Measurements from ENCODE around the gene GPR17. TPM values are rescaled to one million over a fixed set of nuclear protein-coding genes. Genes with fewer than 3 reads are reported as not detected.
A peak's percentile ranks its signal among the peaks of the same experiment; 100 is the strongest.

The GPR17 gene
- total and polyA plus RNA-seq, 8 donors, result 0.35 to 1.9 TPM; not detected in 6

DNA sequence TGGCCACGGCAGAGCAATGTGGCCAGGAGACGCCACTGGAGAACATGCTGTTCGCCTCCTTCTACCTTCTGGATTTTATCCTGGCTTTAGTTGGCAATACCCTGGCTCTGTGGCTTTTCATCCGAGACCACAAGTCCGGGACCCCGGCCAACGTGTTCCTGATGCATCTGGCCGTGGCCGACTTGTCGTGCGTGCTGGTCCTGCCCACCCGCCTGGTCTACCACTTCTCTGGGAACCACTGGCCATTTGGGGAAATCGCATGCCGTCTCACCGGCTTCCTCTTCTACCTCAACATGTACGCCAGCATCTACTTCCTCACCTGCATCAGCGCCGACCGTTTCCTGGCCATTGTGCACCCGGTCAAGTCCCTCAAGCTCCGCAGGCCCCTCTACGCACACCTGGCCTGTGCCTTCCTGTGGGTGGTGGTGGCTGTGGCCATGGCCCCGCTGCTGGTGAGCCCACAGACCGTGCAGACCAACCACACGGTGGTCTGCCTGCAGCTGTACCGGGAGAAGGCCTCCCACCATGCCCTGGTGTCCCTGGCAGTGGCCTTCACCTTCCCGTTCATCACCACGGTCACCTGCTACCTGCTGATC, 4.9 kb downstream of the GPR17 start:
- WGBS, 2 donors, result 76 to 85% methylated on average over 28 of the region's 28 CpGs
- ATAC-seq (no peak), FAIRE-seq (no peak), DNase-seq (peak in 1 of 6 donors; percentile 12)
- intact Hi-C loops (cut with DNase I), result no loop called here
- H3K4me1 ChIP-seq, result peaks cover 0 to 3% (median 0%) of the 10 kb centered on the region in 3 donors
- H3K4me3 ChIP-seq, result no peak overlapping the region
- no peaks in the 10 kb centered on the region for H3K27me3 ChIP-seq
- H3K36me3 ChIP-seq, result no peaks in the 10 kb centered on the region
- no peak overlapping the region for H3K27ac ChIP-seq
- no peaks in the 10 kb centered on the region for H3K9me3 ChIP-seq
- TF ChIP-seq, protein P1, sequence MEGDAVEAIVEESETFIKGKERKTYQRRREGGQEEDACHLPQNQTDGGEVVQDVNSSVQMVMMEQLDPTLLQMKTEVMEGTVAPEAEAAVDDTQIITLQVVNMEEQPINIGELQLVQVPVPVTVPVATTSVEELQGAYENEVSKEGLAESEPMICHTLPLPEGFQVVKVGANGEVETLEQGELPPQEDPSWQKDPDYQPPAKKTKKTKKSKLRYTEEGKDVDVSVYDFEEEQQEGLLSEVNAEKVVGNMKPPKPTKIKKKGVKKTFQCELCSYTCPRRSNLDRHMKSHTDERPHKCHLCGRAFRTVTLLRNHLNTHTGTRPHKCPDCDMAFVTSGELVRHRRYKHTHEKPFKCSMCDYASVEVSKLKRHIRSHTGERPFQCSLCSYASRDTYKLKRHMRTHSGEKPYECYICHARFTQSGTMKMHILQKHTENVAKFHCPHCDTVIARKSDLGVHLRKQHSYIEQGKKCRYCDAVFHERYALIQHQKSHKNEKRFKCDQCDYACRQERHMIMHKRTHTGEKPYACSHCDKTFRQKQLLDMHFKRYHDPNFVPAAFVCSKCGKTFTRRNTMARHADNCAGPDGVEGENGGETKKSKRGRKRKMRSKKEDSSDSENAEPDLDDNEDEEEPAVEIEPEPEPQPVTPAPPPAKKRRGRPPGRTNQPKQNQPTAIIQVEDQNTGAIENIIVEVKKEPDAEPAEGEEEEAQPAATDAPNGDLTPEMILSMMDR (IDR thresholded peaks at IDR 0.05), result no peak

DNA sequence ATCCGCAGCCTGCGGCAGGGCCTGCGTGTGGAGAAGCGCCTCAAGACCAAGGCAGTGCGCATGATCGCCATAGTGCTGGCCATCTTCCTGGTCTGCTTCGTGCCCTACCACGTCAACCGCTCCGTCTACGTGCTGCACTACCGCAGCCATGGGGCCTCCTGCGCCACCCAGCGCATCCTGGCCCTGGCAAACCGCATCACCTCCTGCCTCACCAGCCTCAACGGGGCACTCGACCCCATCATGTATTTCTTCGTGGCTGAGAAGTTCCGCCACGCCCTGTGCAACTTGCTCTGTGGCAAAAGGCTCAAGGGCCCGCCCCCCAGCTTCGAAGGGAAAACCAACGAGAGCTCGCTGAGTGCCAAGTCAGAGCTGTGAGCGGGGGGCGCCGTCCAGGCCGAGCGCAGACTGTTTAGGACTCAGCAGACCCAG, 5.4 kb downstream of the GPR17 start:
- 83 to 89% methylated on average over 28 to 29 of the region's 29 CpGs for WGBS, 2 donors
- Histone ChIP-seq H3K4me3 (no peak overlapping the region), H3K4me1 (peaks cover 0 to 3% (median 0%) of the 10 kb centered on the region in 3 donors), H3K36me3 (no peaks in the 10 kb centered on the region), H3K9me3 (no peaks in the 10 kb centered on the region), H3K27me3 (no peaks in the 10 kb centered on the region), H3K27ac (no peak overlapping the region)
- TF ChIP-seq, protein P1 (IDR thresholded peaks at IDR 0.05), result no peak
- DNase-seq (peak in 2 of 6 donors; percentile 11 to 57), FAIRE-seq (no peak), ATAC-seq (no peak)
- intact Hi-C loops (cut with DNase I), result no loop called here

DNA sequence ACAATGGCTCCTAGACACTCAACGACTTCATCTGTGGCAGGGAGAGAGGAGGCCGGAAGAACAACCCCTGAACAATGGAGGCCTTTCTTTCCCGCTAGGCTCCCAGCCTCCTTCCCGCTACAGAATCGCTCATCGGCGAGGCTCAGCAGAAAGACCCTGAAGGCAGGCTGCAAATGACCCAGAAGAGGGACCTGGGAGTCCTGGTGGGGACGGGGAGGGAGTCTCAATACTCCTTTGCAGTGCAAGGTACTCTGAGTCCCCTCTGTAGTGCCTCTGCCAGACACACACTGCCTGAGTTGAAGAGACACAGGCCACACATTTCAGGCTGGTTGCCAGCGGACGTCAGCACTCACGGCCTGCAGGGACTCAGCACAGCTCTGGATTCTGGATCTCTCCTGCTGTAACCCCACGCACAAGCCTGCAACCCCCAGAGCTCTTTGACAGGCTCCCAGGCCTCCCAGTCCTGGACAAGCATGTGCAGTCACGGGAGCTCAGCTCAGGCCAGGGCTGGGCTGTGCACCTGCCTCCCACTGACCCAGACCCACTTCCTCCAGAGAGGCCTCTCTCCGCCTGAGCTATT, 6.1 kb downstream of the GPR17 start:
- H3K4me1 ChIP-seq, result peaks cover 0 to 3% (median 0%) of the 10 kb centered on the region in 3 donors
- FAIRE-seq, result no peak
- TF ChIP-seq, protein P1 (IDR thresholded peaks at IDR 0.05), result no peak
- no peak overlapping the region for H3K4me3 ChIP-seq
- peak in 2 of 6 donors; percentile 40 to 51 for DNase-seq
- 73% methylated on average over 13 to 14 of the region's 14 CpGs for WGBS, 2 donors
- no peaks in the 10 kb centered on the region for H3K9me3 ChIP-seq
- ATAC-seq, result peak in 2 of 4 donors; percentile 17 to 33
- no peaks in the 10 kb centered on the region for H3K36me3 ChIP-seq
- no peaks in the 10 kb centered on the region for H3K27me3 ChIP-seq
- H3K27ac ChIP-seq, result no peak overlapping the region
- intact Hi-C loops (cut with DNase I), result no loop called here

DNA sequence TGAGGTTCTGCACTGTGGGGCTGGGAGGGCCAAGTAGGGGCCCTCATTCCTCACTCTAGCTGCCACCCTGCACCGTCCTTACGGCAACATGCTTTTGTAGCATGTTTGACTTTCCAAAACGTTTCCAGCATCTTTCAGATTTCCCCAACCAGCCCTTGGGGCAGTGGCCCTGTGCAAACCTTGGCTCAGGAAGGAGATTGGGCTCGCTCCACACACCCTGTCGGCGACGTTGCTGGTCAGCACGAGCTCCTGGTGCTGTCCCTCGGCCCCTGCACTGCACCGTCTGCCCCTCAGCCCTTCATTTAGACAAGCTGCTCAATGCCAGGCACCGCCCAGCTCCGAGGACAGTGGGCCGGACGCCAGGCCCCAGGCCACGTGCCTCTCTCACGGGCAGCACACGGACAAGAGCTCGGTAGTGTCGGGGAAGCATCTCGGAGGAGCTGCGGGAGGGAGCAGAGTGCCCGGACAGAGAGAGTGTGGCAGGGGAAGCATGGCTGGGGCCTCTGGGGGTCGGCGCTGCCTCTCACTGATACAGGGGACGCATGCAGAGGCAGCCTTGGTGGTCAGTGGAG, 6.9 kb downstream of the GPR17 start:
- 69 to 70% methylated on average over 25 of the region's 25 CpGs for WGBS, 2 donors
- DNase-seq (peak in 2 of 6 donors; percentile 9 to 44), ATAC-seq (no peak), FAIRE-seq (no peak)
- no peak overlapping the region for H3K4me3 ChIP-seq
- intact Hi-C loops (cut with DNase I), result no loop called here
- peaks cover 0 to 3% (median 0%) of the 10 kb centered on the region in 3 donors for H3K4me1 ChIP-seq
- H3K27ac ChIP-seq, result no peak overlapping the region
- no peaks in the 10 kb centered on the region for H3K9me3 ChIP-seq
- H3K27me3 ChIP-seq, result no peaks in the 10 kb centered on the region
- H3K36me3 ChIP-seq, result no peaks in the 10 kb centered on the region
- TF ChIP-seq, protein P1 (IDR thresholded peaks at IDR 0.05), result no peak
